ENCODE measurements around the gene SLX4.

- no peak for TF ChIP-seq POLR2A (IDR thresholded peaks at IDR 0.05)
- no peak for TF ChIP-seq CTCF (IDR thresholded peaks at IDR 0.05)
Measured at GRCh38 chr16:3599121-3599520, 12.3 kb downstream of the SLX4 start.

Data from lower leg skin (tissue), 3 donors.